OCI-M1 (cell line): Measurements from ENCODE around the gene PRM2.

Experiments
- DNase-seq: peaks from one replicate; lab custom pipeline; 2025; lab: John Stamatoyannopoulos, UW

The PRM2 gene

GRCh38 chr16:11276143-11276895 is at the start of gene PRM2:
Gene PRM2, minus strand, starts transcription at chr16:11276480. Its CDS starts 110 bp downstream, at chr16:11276370.
- DNase-seq: no peak

- DNase-seq: peak; percentile 27
Observed at GRCh38 chr16:11325404-11326083, 49.3 kb upstream of the PRM2 start.

- no peak for DNase-seq
Observed at GRCh38 chr16:11323551-11324336, 47.5 kb upstream of the PRM2 start.

- no peak for DNase-seq
Observed at GRCh38 chr16:11322823-11323222, 46.5 kb upstream of the PRM2 start.

- no peak for DNase-seq
Observed at GRCh38 chr16:11321662-11322061, 45.4 kb upstream of the PRM2 start.

GRCh38 chr16:11320170-11320569 is 43.9 kb upstream of the PRM2 start:
- DNase-seq: no peak

- DNase-seq: no peak
Observed at GRCh38 chr16:11319529-11320146, 43.4 kb upstream of the PRM2 start.

GRCh38 chr16:11318817-11319216 is 42.5 kb upstream of the PRM2 start:
- no peak for DNase-seq

GRCh38 chr16:11316331-11317015 is 40.2 kb upstream of the PRM2 start:
- no peak for DNase-seq

GRCh38 chr16:11315510-11315909 is 39.2 kb upstream of the PRM2 start:
- DNase-seq: no peak

GRCh38 chr16:11314309-11314894 is 38.1 kb upstream of the PRM2 start:
- DNase-seq: no peak

GRCh38 chr16:11313493-11314308 is 37.4 kb upstream of the PRM2 start:
- no peak for DNase-seq

- peak; percentile 93 for DNase-seq
Observed at GRCh38 chr16:11312718-11313492, 36.6 kb upstream of the PRM2 start.

- peak; percentile 84 for DNase-seq
Observed at GRCh38 chr16:11310997-11311561, 34.8 kb upstream of the PRM2 start.

- DNase-seq: no peak
Observed at GRCh38 chr16:11310634-11310977, 34.3 kb upstream of the PRM2 start.

GRCh38 chr16:11309895-11310633 is 33.8 kb upstream of the PRM2 start:
- peak; percentile 12 for DNase-seq

GRCh38 chr16:11308493-11309283 is 32.4 kb upstream of the PRM2 start:
- no peak for DNase-seq
